ENCODE results near the gene L3HYPDH. TPM values are rescaled to one million over a fixed set of nuclear protein-coding genes. Genes with fewer than 3 reads are reported as not detected.

Gene L3HYPDH
- total RNA-seq, 2 donors from 2014 or later = 69.0 to 74.9 TPM

DNA sequence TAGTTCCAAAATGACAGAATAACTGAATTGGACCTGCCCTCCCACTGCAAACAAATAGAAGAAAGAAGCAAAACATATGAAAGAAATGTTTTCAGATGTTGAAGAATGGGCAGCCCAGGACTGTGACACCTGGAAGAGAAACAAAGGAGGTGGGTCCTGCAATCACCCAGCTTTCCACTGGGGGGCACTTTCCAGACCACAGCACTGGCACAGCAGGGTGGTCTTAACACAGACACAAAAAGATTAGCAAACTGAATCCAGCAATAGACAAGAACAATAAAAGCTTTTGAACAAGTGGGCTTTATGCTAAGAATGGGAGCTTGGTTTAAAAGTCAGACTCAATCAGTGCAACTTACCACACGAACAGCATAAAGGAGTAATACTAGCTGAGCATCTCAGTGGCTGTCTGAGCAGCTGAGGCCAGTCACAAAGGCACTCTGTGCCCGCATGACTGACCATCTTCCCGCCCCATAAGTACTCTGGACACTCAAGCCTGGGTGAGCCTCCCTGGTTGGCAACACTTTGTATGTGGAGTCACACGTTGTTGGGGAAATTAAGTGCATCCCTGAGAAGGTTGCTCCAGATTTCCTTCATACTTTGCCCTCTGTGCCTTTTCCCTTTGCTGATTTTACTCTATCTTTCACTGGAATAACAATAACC lies 27.8 kb upstream of the L3HYPDH start:
- no peak overlapping the region for H3K27ac ChIP-seq
- H3K4me1 ChIP-seq (ENCODE audit: control insufficient read depth in 1 of 2, low read depth in 2 of 2) = no peaks in the 10 kb centered on the region
- H3K27me3 ChIP-seq (replicated peaks; ENCODE audit: insufficient read depth) = no peaks in the 10 kb centered on the region
- no peak for DNase-seq (ENCODE audit: low spot score)
- no peak for ATAC-seq (ENCODE audit: insufficient number of reproducible peaks, low FRiP score, low read depth)
- H3K4me3 ChIP-seq = no peak overlapping the region
- TF ChIP-seq, protein P1, sequence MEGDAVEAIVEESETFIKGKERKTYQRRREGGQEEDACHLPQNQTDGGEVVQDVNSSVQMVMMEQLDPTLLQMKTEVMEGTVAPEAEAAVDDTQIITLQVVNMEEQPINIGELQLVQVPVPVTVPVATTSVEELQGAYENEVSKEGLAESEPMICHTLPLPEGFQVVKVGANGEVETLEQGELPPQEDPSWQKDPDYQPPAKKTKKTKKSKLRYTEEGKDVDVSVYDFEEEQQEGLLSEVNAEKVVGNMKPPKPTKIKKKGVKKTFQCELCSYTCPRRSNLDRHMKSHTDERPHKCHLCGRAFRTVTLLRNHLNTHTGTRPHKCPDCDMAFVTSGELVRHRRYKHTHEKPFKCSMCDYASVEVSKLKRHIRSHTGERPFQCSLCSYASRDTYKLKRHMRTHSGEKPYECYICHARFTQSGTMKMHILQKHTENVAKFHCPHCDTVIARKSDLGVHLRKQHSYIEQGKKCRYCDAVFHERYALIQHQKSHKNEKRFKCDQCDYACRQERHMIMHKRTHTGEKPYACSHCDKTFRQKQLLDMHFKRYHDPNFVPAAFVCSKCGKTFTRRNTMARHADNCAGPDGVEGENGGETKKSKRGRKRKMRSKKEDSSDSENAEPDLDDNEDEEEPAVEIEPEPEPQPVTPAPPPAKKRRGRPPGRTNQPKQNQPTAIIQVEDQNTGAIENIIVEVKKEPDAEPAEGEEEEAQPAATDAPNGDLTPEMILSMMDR (IDR thresholded peaks at IDR 0.05) = no peak
- H3K9me3 ChIP-seq = no peaks in the 10 kb centered on the region
- no peaks in the 10 kb centered on the region for H3K36me3 ChIP-seq

DNA sequence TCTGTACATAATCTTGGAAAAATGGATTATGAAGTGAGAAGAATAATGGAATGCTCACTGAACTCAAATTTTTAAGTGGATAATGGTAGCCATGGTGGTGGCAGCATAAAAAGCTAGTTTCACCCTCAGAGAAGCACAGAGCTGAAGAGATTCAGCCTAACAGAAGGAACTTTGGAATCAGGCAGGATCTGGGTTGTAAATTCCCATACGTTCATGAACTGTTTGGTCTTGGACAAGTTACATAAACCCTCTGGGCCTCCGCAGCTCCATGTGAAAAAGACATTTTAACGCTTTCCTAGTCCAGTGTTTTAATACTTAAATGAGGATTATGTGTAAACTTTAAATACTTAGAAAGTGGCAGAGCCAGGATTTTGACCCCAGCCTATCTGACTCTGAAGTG lies 26.8 kb upstream of the L3HYPDH start:
- no peaks in the 10 kb centered on the region for H3K4me1 ChIP-seq (ENCODE audit: control insufficient read depth in 1 of 2, low read depth in 2 of 2)
- no peaks in the 10 kb centered on the region for H3K36me3 ChIP-seq
- ATAC-seq (ENCODE audit: insufficient number of reproducible peaks, low FRiP score, low read depth) (no peak), DNase-seq (ENCODE audit: low spot score) (no peak)
- no peaks in the 10 kb centered on the region for H3K27me3 ChIP-seq (replicated peaks; ENCODE audit: insufficient read depth)
- H3K27ac ChIP-seq = no peak overlapping the region
- H3K4me3 ChIP-seq = no peak overlapping the region
- TF ChIP-seq, protein P1 (IDR thresholded peaks at IDR 0.05) = no peak
- H3K9me3 ChIP-seq = no peaks in the 10 kb centered on the region

DNA sequence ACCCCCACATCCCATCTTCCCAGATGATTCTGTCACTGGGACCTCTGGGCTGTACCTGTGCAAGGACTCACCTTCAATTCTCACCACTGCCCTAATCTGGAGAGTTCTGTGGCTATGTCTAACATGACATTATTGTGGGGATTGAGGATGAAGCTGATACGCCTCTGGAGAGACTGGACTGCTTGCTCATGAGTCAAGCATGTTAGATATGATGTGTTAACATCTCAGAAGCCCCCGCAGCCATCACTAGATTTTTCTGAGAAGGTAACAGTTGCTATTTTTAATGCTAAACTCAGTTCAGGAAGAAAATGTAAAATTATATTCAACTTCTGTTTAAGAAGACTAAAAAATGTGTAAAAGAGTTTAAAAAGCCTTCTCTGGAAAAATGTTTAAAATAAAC lies 25.8 kb upstream of the L3HYPDH start:
- Histone ChIP-seq H3K36me3 (no peaks in the 10 kb centered on the region), H3K4me3 (no peak overlapping the region), H3K27me3 (replicated peaks; ENCODE audit: insufficient read depth) (no peaks in the 10 kb centered on the region), H3K27ac (no peak overlapping the region), H3K9me3 (no peaks in the 10 kb centered on the region), H3K4me1 (ENCODE audit: control insufficient read depth in 1 of 2, low read depth in 2 of 2) (no peaks in the 10 kb centered on the region)
- DNase-seq (ENCODE audit: low spot score) = no peak
- TF ChIP-seq, protein P1 (IDR thresholded peaks at IDR 0.05) = no peak
- no peak for ATAC-seq (ENCODE audit: insufficient number of reproducible peaks, low FRiP score, low read depth)

DNA sequence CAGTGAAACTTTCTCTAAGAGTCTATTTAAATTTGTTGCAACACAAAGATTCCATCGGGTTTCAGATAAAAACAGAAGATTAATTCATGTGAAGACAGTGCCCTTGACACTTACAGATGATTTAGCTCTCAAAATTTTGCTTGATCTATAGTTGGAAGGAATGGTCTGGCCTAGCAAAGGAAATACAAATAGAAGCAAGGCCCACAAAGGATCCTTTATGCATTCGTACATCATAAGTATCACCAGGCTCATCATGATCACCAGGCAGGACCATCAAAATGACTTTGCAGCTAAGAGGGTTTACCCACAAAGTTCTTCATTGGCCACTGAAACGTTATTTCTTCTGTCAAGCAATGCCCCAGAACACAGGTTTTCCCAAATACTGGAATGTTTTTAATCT lies 24.9 kb upstream of the L3HYPDH start:
- Histone ChIP-seq H3K9me3 (no peaks in the 10 kb centered on the region), H3K27me3 (replicated peaks; ENCODE audit: insufficient read depth) (no peaks in the 10 kb centered on the region), H3K36me3 (no peaks in the 10 kb centered on the region), H3K4me1 (ENCODE audit: control insufficient read depth in 1 of 2, low read depth in 2 of 2) (no peaks in the 10 kb centered on the region), H3K4me3 (no peak overlapping the region), H3K27ac (no peak overlapping the region)
- DNase-seq (ENCODE audit: low spot score) (no peak), ATAC-seq (ENCODE audit: insufficient number of reproducible peaks, low FRiP score, low read depth) (no peak)
- TF ChIP-seq, protein P1 (IDR thresholded peaks at IDR 0.05) = no peak

DNA sequence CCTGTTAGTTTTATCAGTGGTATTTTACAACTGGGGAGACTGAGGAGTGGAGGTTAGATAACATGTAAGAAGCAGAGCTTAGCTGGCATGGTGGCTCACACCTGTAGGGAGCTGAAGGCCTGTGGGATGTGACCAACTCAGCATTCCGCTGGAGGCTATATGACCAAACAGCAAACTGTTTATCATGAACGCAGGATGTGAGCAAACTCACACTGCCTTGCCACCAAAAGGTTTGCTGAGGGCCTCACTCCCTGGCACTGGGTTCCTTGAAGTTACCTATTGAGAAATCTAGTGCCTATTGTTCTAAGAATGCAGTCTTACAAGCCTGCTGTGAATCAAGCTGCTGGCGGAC lies 23.5 kb upstream of the L3HYPDH start:
- no peaks in the 10 kb centered on the region for H3K9me3 ChIP-seq
- ATAC-seq (ENCODE audit: insufficient number of reproducible peaks, low FRiP score, low read depth) = no peak
- H3K27me3 ChIP-seq (replicated peaks; ENCODE audit: insufficient read depth) = no peaks in the 10 kb centered on the region
- no peaks in the 10 kb centered on the region for H3K4me1 ChIP-seq (ENCODE audit: control insufficient read depth in 1 of 2, low read depth in 2 of 2)
- no peak for DNase-seq (ENCODE audit: low spot score)
- no peak overlapping the region for H3K4me3 ChIP-seq
- peaks cover 6% of the 10 kb centered on the region for H3K36me3 ChIP-seq
- H3K27ac ChIP-seq = no peak overlapping the region
- TF ChIP-seq, protein P1 (IDR thresholded peaks at IDR 0.05) = no peak
